ENCODE data around the gene MYO1D. TPM values are rescaled to one million over a fixed set of nuclear protein-coding genes. Genes with fewer than 3 reads are reported as not detected.

MYO1D gene
- total and polyA plus RNA-seq, 2 of the 13 experiments (the other 11 are each of a cell fraction or from before 2014, with no cell fraction given) = 13.2 to 17.3 TPM

GRCh38 chr17:32584792-32585191, 292.1 kb downstream of the MYO1D start:
- CTCF ChIA-PET (ENCODE audit: low intra/inter-chr PET ratio, low total read pairs) = no interaction called here
- in situ Hi-C loops (cut with HindIII; ENCODE audit: extremely low pct_ligation_motif_present, low pct_unique_long_range_greater_than_20kb) = no loop called here
- DNase-seq (ENCODE audit: low spot score) (no peak), ATAC-seq (no peak), FAIRE-seq (no peak)
- Histone ChIP-seq H3K4me3 (replicated peaks in 1 of 3; ENCODE audit: insufficient read depth in 1 of 3, low read depth in 2 of 3, low read length in 3 of 3) (no peak overlapping the region), H2AFZ (ENCODE audit: low read length) (no peak overlapping the region), H4K20me1 (ENCODE audit: insufficient read depth, low read length) (no peaks in the 10 kb centered on the region), H3K9me3 (ENCODE audit: low read length) (no peaks in the 10 kb centered on the region; the same call in 1 of the 2 replicates), H3K4me1 (ENCODE audit: insufficient read depth, low read length) (no peaks in the 10 kb centered on the region), H3K9ac (ENCODE audit: insufficient read depth, low read depth, low read length) (no peak overlapping the region), H3K79me2 (ENCODE audit: insufficient read depth, low read length) (no peaks in the 10 kb centered on the region), H3K27ac (ENCODE audit: extremely low read length, insufficient read depth, low read length) (no peak overlapping the region), H3K36me3 (replicated peaks in 1 of 2; ENCODE audit: control insufficient read depth in 1 of 2, insufficient read depth in 2 of 2, low read length in 2 of 2) (no peaks in the 10 kb centered on the region), H3K27me3 (ENCODE audit: control insufficient read depth in 1 of 2, insufficient read depth in 2 of 2, low read length in 2 of 2) (no peaks in the 10 kb centered on the region), H3K4me2 (ENCODE audit: low read depth, low read length) (no peak overlapping the region)
- no TSS peak for BruUV-seq (replicated peaks)
- TF ChIP-seq TERF1 (CRISPR knock-in tag; IDR thresholded peaks at IDR 0.05) (no peak), HCFC1 (IDR thresholded peaks at IDR 0.05; ENCODE audit: low read depth, low read length) (no peak), ZNF839 (CRISPR knock-in tag; IDR thresholded peaks at IDR 0.05; ENCODE audit: borderline replicate concordance) (no peak), ZSCAN5A (CRISPR knock-in tag; IDR thresholded peaks at IDR 0.05; ENCODE audit: borderline replicate concordance) (no peak), ARNT (IDR thresholded peaks at IDR 0.05) (no peak)
- WGBS (ENCODE audit: low lambda C conversion rate) = 89% methylated on average over 1 of the region's 1 CpG
- POLR2A ChIA-PET = no interaction called here
- intact Hi-C loops (cut with micrococcal nuclease; ENCODE audit: unreplicated experiment) = no loop called here

- no peak for FAIRE-seq
- BruUV-seq (replicated peaks) = no TSS peak
- Histone ChIP-seq H4K20me1 (ENCODE audit: insufficient read depth, low read length) (no peaks in the 10 kb centered on the region), H3K9me3 (ENCODE audit: low read length) (no peaks in the 10 kb centered on the region; the same call in 1 of the 2 replicates), H3K27ac (ENCODE audit: extremely low read length, insufficient read depth, low read length) (no peak overlapping the region), H3K4me1 (ENCODE audit: insufficient read depth, low read length) (no peaks in the 10 kb centered on the region), H2AFZ (ENCODE audit: low read length) (no peak overlapping the region), H3K79me2 (ENCODE audit: insufficient read depth, low read length) (no peaks in the 10 kb centered on the region), H3K4me3 (replicated peaks in 1 of 3; ENCODE audit: insufficient read depth in 1 of 3, low read depth in 2 of 3, low read length in 3 of 3) (no peak overlapping the region), H3K9ac (ENCODE audit: insufficient read depth, low read depth, low read length) (no peak overlapping the region), H3K4me2 (ENCODE audit: low read depth, low read length) (no peak overlapping the region), H3K36me3 (replicated peaks in 1 of 2; ENCODE audit: control insufficient read depth in 1 of 2, insufficient read depth in 2 of 2, low read length in 2 of 2) (no peaks in the 10 kb centered on the region), H3K27me3 (ENCODE audit: control insufficient read depth in 1 of 2, insufficient read depth in 2 of 2, low read length in 2 of 2) (no peaks in the 10 kb centered on the region)
- intact Hi-C loops (cut with micrococcal nuclease; ENCODE audit: unreplicated experiment) (no loop called here), in situ Hi-C loops (cut with HindIII; ENCODE audit: extremely low pct_ligation_motif_present, low pct_unique_long_range_greater_than_20kb) (no loop called here)
- no peak for DNase-seq (ENCODE audit: low spot score)
- TF ChIP-seq ZNF180 (CRISPR knock-in tag; IDR thresholded peaks at IDR 0.05; ENCODE audit: borderline replicate concordance, low read depth) (no peak), ZNF253 (CRISPR knock-in tag; IDR thresholded peaks at IDR 0.05; ENCODE audit: borderline replicate concordance) (no peak), ERF (CRISPR knock-in tag; IDR thresholded peaks at IDR 0.05) (no peak)
- ATAC-seq = no peak
- ChIA-PET CTCF (ENCODE audit: low intra/inter-chr PET ratio, low total read pairs) (no interaction called here), POLR2A (no interaction called here)
- 62% methylated on average over 1 of the region's 1 CpG for WGBS (ENCODE audit: low lambda C conversion rate)
Measured at GRCh38 chr17:32583053-32583452, 293.9 kb downstream of the MYO1D start.

Measured in HepG2 (cell line).